Central memory CD8-positive, alpha-beta T cell (primary cell): ENCODE results near the gene CLDN16.
A peak's percentile ranks its signal among the peaks of the same experiment; 100 is the strongest.

Experiments
- ATAC-seq: fragments of 150-1000 bp; cut with Tn5 transposase; replicated peaks from 2 replicates; pipeline ENCODE4 v1.10.0; 2022; ENCODE audit warnings: mild to moderate bottlenecking, moderate FRiP score, moderate number of reproducible peaks; ENCODE audit not compliant: poor library complexity, severe bottlenecking; ENCODE audit errors: extremely low read depth
- DNase-seq, 2 donors: peaks; one replicate each; pipeline ENCODE4 v3.0.0; 2021; ENCODE audit warnings: low spot score in 2 of 2
- H3K27ac Mint-ChIP-seq: one replicate; pipeline ENCODE4 v1.8.0; 2022; ENCODE audit warnings: low read depth, mild to moderate bottlenecking, moderate library complexity, mixed read lengths
- H3K27me3 Mint-ChIP-seq: one replicate; pipeline ENCODE4 v1.8.0; 2022; ENCODE audit warnings: mixed read lengths
- H3K36me3 Mint-ChIP-seq: one replicate; pipeline ENCODE4 v1.8.0; 2022; ENCODE audit warnings: mild to moderate bottlenecking, moderate library complexity, mixed read lengths; ENCODE audit not compliant: insufficient read depth
- H3K4me1 Mint-ChIP-seq: one replicate; pipeline ENCODE4 v1.8.0; 2022; ENCODE audit warnings: mixed read lengths
- H3K4me3 Mint-ChIP-seq: one replicate; pipeline ENCODE4 v1.8.0; 2022; ENCODE audit warnings: mild to moderate bottlenecking, moderate library complexity, mixed read lengths
- H3K9me3 Mint-ChIP-seq: one replicate; pipeline ENCODE4 v1.8.0; 2022; ENCODE audit warnings: mixed read lengths

CLDN16 gene

DNA sequence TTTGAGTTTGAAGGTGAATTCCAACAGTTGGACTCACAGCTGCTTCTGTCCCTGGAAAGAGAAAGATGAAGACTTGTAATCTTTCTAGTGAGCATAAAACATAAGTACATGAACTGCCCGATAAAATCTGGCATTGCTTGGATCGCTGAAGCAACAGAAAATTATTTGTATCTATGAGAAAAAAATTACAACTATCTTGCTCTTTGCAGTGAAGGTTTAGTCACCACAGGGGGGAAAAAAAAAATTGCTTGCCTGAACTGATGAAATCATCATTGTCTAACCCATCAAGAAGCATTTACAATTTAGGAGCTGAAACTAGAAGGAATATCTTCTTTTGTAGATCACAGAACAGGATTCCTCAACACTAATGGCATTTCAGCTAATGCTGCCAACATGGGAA is 41.7 kb downstream of the CLDN16 start:
- no peak overlapping the region for H3K27ac Mint-ChIP-seq
- no peaks in the 10 kb centered on the region for H3K9me3 Mint-ChIP-seq
- peaks cover 2% of the 10 kb centered on the region for H3K36me3 Mint-ChIP-seq
- no peak overlapping the region for H3K4me3 Mint-ChIP-seq
- ATAC-seq, result no peak
- H3K4me1 Mint-ChIP-seq, result no peaks in the 10 kb centered on the region
- DNase-seq, result no peak
- H3K27me3 Mint-ChIP-seq, result peaks cover 25% of the 10 kb centered on the region

GRCh38 chr3:190430906-190431305 is 42.9 kb downstream of the CLDN16 start:
- no peak overlapping the region for H3K27ac Mint-ChIP-seq
- no peaks in the 10 kb centered on the region for H3K4me1 Mint-ChIP-seq

DNA sequence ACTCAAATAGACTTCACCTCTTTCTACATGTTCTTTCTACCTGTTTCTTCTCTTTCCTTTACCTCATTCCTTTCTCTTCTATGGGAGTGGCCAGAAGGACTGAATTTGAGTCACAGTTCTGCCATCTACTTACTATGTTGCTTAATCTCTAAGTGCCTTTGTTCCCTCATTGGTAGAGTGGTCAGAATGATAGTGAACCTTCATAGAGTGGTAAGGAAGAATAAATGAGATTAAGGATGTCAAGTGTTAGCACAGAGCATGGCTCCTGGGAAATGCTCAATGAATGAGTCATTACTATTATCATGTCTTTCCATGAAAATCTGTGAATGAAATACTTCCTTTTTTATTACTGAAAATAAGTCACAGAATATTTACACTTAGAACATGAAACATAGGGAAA is 44.3 kb downstream of the CLDN16 start:
- H3K27me3 Mint-ChIP-seq, result peaks cover 50% of the 10 kb centered on the region
- H3K4me3 Mint-ChIP-seq, result no peak overlapping the region
- DNase-seq, result no peak
- no peaks in the 10 kb centered on the region for H3K36me3 Mint-ChIP-seq
- no peaks in the 10 kb centered on the region for H3K4me1 Mint-ChIP-seq
- no peaks in the 10 kb centered on the region for H3K9me3 Mint-ChIP-seq
- H3K27ac Mint-ChIP-seq, result no peak overlapping the region
- no peak for ATAC-seq

More at GRCh38 chr3:190430906-190431305, 42.9 kb downstream of the CLDN16 start:
- H3K36me3 Mint-ChIP-seq, result no peaks in the 10 kb centered on the region
- no peak for ATAC-seq
- no peak overlapping the region for H3K4me3 Mint-ChIP-seq
- no peaks in the 10 kb centered on the region for H3K9me3 Mint-ChIP-seq
- H3K27me3 Mint-ChIP-seq, result peaks cover 37% of the 10 kb centered on the region
- no peak for DNase-seq

DNA sequence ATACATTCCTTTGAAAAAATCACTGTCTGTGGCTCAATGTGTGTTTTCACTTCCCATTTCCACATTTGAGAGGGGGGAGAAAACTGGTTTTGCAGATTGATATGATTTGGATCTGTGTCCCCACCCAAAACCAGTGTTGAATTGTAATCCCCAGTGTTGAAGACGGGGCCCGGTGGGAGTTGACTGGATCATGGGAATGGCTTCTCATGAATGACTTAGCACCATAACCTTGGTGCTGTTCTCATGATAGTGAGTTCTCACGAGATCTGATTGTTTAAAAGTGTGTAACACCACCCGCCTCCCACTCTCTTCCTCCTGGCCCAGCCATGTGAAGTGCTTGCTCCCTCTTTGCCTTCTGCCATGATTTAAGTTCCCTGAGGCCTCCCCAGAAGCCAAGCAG is 45.7 kb downstream of the CLDN16 start:
- Mint-ChIP-seq H3K4me3 (no peak overlapping the region), H3K4me1 (no peaks in the 10 kb centered on the region), H3K27me3 (peaks cover 51% of the 10 kb centered on the region), H3K27ac (no peak overlapping the region), H3K36me3 (no peaks in the 10 kb centered on the region), H3K9me3 (no peaks in the 10 kb centered on the region)
- DNase-seq (no peak), ATAC-seq (no peak)

DNA sequence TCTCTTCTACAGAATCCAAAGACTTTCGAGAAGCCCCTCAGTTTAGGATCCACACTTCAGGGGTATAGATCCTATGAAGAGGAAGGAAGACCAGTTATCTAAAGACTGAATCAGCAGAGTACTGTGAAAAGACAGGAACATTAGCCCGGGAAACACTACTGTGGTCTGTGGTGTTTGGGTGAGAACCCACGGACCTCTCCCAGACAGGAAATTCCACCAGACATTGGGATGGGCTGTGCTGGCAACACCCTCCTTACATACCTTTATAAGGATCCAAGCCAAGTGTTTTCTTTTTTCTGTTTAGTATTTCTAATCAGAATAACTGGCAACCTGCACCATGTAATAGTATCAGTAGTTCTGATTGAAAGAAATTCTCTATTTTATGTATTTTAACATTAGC is 47.7 kb downstream of the CLDN16 start:
- H3K4me1 Mint-ChIP-seq, result no peaks in the 10 kb centered on the region
- no peak for DNase-seq
- H3K27me3 Mint-ChIP-seq, result peaks cover 65% of the 10 kb centered on the region

GRCh38 chr3:190436331-190436730 is 48.4 kb downstream of the CLDN16 start:
- Mint-ChIP-seq H3K4me1 (no peaks in the 10 kb centered on the region), H3K36me3 (no peaks in the 10 kb centered on the region), H3K27me3 (peaks cover 65% of the 10 kb centered on the region)

More for the DNA sequence above, 47.7 kb downstream of the CLDN16 start:
- no peak overlapping the region for H3K27ac Mint-ChIP-seq
- ATAC-seq, result no peak
- no peaks in the 10 kb centered on the region for H3K9me3 Mint-ChIP-seq
- no peak overlapping the region for H3K4me3 Mint-ChIP-seq
- no peaks in the 10 kb centered on the region for H3K36me3 Mint-ChIP-seq

GRCh38 chr3:190442240-190442639 is 54.3 kb downstream of the CLDN16 start:
- peaks cover 23% of the 10 kb centered on the region for H3K27me3 Mint-ChIP-seq
- no peak overlapping the region for H3K4me3 Mint-ChIP-seq
- no peaks in the 10 kb centered on the region for H3K9me3 Mint-ChIP-seq
- H3K36me3 Mint-ChIP-seq, result peaks cover 3% of the 10 kb centered on the region
- no peak overlapping the region for H3K27ac Mint-ChIP-seq
- peaks cover 6% of the 10 kb centered on the region for H3K4me1 Mint-ChIP-seq
- ATAC-seq (no peak), DNase-seq (no peak)

More at GRCh38 chr3:190436331-190436730, 48.4 kb downstream of the CLDN16 start:
- Mint-ChIP-seq H3K9me3 (no peaks in the 10 kb centered on the region), H3K27ac (no peak overlapping the region), H3K4me3 (no peak overlapping the region)
- ATAC-seq, result no peak
- DNase-seq, result no peak

DNA sequence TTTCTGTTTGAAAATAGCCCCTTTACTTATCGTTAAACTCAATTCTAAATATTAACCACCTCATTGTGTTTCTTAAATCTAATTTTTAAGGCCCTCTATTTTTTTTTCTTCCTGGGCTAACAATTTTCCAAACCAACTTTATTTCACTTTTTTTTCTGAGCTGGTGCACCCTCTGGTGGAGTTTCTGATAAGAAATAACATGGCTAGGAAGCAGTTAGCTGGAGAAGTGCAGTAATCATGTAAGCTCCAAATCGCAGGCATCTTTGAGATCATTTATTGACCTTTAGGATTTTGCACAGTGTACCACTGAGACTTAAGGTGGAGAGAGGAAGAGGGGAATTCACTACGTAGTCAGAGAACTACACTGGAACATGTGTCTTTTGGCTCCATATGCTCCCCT is 55.3 kb downstream of the CLDN16 start:
- Mint-ChIP-seq H3K9me3 (no peaks in the 10 kb centered on the region), H3K4me3 (no peak overlapping the region), H3K27ac (no peak overlapping the region), H3K27me3 (peaks cover 22% of the 10 kb centered on the region), H3K36me3 (peaks cover 3% of the 10 kb centered on the region), H3K4me1 (peaks cover 6% of the 10 kb centered on the region)
- ATAC-seq, result no peak
- DNase-seq, result no peak

DNA sequence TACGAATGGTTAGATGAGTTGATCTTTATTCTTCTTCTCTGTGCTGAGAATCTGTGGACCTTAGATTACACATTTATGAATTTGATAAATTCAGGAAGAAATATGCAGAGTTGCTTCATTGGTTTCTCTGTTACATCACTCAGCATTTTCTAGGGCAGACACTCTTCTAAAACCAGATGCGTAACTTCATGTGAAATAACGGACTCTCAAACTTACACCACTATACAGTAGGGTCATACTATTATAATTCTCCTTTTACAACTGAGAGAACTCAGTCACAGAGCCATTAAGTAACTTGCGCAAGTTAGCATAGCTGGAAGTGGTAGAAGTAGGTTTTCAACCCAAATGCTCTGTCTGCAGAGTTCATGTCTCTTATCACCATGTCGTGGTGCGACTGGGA is 56.0 kb downstream of the CLDN16 start:
- peaks cover 3% of the 10 kb centered on the region for H3K36me3 Mint-ChIP-seq
- no peaks in the 10 kb centered on the region for H3K9me3 Mint-ChIP-seq
- no peak overlapping the region for H3K4me3 Mint-ChIP-seq
- H3K27me3 Mint-ChIP-seq, result peaks cover 22% of the 10 kb centered on the region
- ATAC-seq (no peak), DNase-seq (no peak)
- no peak overlapping the region for H3K27ac Mint-ChIP-seq
- peaks cover 6% of the 10 kb centered on the region for H3K4me1 Mint-ChIP-seq

DNA sequence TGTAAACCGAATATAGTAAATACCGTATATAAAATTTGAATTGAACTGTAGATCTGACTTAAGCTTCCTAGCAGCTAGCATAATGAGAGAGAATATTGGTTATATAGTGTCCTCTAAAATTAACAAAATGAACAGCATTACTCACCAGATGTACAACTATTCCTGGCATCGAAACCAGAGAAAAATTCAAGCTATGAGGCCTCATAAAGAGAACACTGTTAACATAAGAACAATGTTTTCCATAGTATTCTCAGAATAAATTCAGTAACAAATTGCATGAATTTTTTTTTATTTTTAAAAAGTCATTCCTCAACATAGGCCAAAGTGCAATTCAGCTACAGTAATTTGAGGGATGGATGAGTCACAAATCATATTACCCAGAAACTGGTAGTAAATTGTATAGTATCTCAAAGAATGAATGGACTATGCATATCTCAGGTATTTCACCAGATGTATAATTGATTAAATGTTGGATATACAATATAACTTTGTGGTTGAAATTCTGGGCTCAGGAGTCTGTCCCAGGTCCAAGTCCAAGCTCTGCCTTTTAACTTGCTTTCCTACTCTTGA is 56.7 kb downstream of the CLDN16 start:
- Mint-ChIP-seq H3K27me3 (peaks cover 15% of the 10 kb centered on the region), H3K36me3 (peaks cover 3% of the 10 kb centered on the region), H3K27ac (no peak overlapping the region), H3K4me3 (no peak overlapping the region), H3K4me1 (peaks cover 6% of the 10 kb centered on the region), H3K9me3 (no peaks in the 10 kb centered on the region)
- no peak for DNase-seq
- ATAC-seq, result no peak

DNA sequence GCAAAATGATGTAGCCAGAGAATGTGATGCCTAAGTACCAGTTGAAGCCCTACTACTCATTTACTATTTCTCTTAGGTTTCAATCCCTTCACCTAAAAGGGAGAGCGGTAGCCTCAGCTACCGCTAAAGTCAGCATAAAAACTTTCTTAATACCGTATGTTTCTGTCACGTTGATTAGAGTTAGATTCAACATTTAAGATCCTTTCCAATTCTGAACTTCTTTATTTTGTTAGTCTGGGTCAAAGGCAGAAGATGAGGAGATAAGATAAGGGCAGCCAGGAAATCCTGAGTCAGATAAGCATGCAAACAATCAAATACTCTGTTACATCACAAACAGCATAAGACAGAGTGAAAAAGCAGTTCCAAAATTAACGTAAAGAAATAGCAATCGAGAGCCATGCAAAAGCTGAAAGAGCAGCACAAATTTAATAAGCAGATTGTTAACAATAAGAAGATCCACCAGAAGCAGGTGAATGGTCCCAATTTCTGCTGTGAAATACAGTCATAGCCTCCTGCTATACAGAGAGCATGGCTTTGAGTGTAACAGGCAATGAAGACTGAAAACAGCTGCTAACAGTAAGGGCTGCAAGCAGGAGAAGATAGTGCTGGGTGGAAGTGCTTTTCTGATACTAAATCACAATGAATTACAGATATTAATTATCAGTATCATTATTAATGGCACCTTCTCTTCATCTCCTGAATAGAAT is 58.8 kb downstream of the CLDN16 start:
- Mint-ChIP-seq H3K4me1 (peaks cover 6% of the 10 kb centered on the region), H3K27me3 (peaks cover 20% of the 10 kb centered on the region), H3K9me3 (no peaks in the 10 kb centered on the region), H3K4me3 (no peak overlapping the region), H3K27ac (no peak overlapping the region), H3K36me3 (peaks cover 3% of the 10 kb centered on the region)
- ATAC-seq (peak; percentile 19), DNase-seq (no peak)

DNA sequence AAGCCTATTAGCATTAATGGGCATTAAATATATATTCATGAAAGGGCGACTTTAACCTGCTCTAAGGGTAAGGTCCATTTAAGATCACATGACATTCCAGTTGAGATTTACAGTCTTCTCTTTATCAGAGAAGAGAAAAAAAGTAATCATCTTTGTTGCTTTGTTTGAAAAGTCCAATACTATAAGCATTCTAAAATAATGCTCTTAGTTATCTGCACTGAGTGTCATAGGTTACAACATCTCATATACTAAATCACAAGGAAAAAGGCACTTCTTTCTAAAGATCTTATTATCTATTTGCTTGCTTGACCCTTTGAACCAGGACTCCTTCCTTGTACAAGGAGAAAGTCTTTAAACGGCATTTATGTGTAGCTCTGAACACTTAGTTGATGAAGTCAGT is 60.3 kb downstream of the CLDN16 start:
- no peaks in the 10 kb centered on the region for H3K9me3 Mint-ChIP-seq
- no peak overlapping the region for H3K4me3 Mint-ChIP-seq
- ATAC-seq (no peak), DNase-seq (no peak)
- H3K36me3 Mint-ChIP-seq, result peaks cover 1% of the 10 kb centered on the region
- H3K4me1 Mint-ChIP-seq, result peaks cover 6% of the 10 kb centered on the region
- H3K27me3 Mint-ChIP-seq, result peaks cover 16% of the 10 kb centered on the region
- no peak overlapping the region for H3K27ac Mint-ChIP-seq

DNA sequence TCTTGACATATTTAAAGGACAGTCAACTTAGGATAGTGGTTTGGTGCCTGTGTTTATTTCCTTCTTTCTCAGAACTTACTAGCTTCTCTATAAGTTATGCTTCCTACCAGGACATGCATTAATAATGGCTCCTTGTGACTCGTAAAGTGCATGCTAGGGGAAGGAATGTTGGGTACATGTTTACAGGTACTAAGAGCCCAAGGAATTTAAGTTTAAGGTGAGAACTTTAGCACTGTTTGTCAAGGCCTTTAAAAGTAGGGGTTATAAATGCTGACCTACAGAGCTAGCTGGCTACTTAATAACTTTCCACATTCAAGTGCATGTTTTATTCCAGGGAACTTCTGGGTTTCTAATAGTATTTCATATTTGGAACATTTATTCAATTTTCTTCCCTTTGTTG is 61.8 kb downstream of the CLDN16 start, which contains the start of gene TMEM207:
TSS of gene TMEM207 (minus strand) at position 101 of the 400 bp plus-strand sequence. CDS start at position 9, 92 bp downstream.
- ATAC-seq (no peak), DNase-seq (no peak)
- H3K4me1 Mint-ChIP-seq, result peaks cover 6% of the 10 kb centered on the region
- peaks cover 11% of the 10 kb centered on the region for H3K27me3 Mint-ChIP-seq
- H3K4me3 Mint-ChIP-seq, result no peak within 1 kb of the TSS
- H3K9me3 Mint-ChIP-seq, result no peaks in the 10 kb centered on the region
- H3K36me3 Mint-ChIP-seq, result peaks cover 1% of the 10 kb centered on the region
- H3K27ac Mint-ChIP-seq, result no peak within 1 kb of the TSS
